ENCODE results near the gene IL17REL.

DNA sequence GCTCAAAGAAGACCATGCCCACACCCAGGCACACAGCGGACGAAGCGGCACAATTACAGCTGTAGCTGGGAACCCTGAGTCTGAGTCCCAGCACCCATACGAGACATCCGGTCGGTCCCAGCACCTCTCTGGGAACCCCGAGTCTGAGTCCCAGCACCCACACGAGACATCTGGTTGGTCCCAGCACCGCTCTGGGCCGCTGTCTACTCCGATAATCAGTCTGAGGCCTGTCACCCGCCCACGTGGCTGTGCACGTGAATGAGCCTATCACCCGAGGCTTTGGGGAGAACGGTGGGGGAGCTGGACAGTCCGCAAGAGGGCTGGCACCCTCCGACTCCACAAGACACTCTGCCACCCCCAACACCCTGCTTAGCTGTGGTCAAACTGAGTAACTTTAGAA lies 39.4 kb upstream of the IL17REL start:
- TF ChIP-seq EZH2 (IDR thresholded peaks at IDR 0.05): no peak
- TF ChIP-seq POLR2AphosphoS5 (IDR thresholded peaks at IDR 0.05; ENCODE audit: borderline replicate concordance, low read depth, low read length): no peak
- TF ChIP-seq FOXP2 (optimal IDR thresholded peaks at IDR 0.05; ENCODE audit: control extremely low read depth, extremely low read length, insufficient read depth): no peak
